Colonic mucosa (tissue), 4 donors: ENCODE results near the gene MARCO. TPM values are rescaled to one million over a fixed set of nuclear protein-coding genes. Genes with fewer than 3 reads are reported as not detected.

Experiments
- DNase-seq: peaks from one replicate; pipeline ENCODE4 v3.0.0-alpha.2; 2020
- H3K27ac ChIP-seq: fragments of 200-600 bp; one replicate; pipeline ENCODE4 v1.8.0; 2021
- H3K27me3 ChIP-seq: fragments of 200-600 bp; one replicate; pipeline ENCODE4 v1.8.0; 2021
- H3K36me3 ChIP-seq: fragments of 200-600 bp; one replicate; pipeline ENCODE4 v1.8.0; 2021
- H3K4me1 ChIP-seq: fragments of 200-600 bp; one replicate; pipeline ENCODE4 v1.8.0; 2021; ENCODE audit warnings: mild to moderate bottlenecking
- H3K4me3 ChIP-seq: fragments of 200-600 bp; one replicate; pipeline ENCODE4 v1.8.0; 2021
- H3K9ac ChIP-seq, 2 donors: one replicate each; pipeline ENCODE4 v1.7.0; 2013; ENCODE audit warnings: control low read depth in 2 of 2, low read depth in 2 of 2, low read length in 2 of 2
- H3K9me3 ChIP-seq: fragments of 200-600 bp; one replicate; pipeline ENCODE4 v1.8.0; 2021
- CTCF ChIP-seq: fragments of 200-600 bp; IDR thresholded peaks from one replicate; pipeline ENCODE4 v1.8.0; 2022; ENCODE audit warnings: antibody characterized with exemption, mild to moderate bottlenecking
- intact Hi-C: fragments of 100-400 bp; cut with DNase I; formaldehyde crosslinking; loops from one replicate; pipeline ENCODE4 v1.14.1; 2022
- total RNA-seq, 2 donors: library from RNA; stranded (reverse); fragmentation: NEBNext Ultra II Directional in 1 of 2; extraction: Animal tissue kit (Norgen Biotek cat#: 25700) in 1 of 2; gene quantifications; one replicate each; pipeline ENCODE4 v1.2.1, GENCODE V29; 2021
- donor health status: healthy.
- donor health status: DM: no; HTN: no; CAD: no.
- donor health status: DM: no; HTN: no; CAD: no.

The MARCO gene
- total RNA-seq, 2 donors from 2014 or later, result 0.77 to 3.7 TPM

DNA sequence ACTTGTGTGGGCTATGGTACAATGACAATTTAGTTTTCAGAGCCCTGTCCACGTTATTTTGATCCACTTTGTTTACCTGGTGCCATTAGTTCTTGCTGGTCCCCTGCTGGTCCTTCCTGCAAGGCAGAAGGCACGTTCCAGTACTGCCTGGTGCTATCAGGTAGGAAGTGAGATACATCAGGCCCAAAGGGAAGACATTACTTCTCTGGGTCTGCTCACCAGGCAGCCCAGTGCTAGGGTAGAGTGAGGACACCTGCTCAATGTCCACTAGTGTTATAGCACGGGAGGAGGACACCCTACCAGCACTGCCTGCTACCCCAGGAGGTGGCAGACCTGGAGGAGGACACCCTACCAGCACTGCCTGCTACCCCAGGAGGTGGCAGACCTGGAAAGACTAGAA, 23.7 kb downstream of the MARCO start:
- H3K27me3 ChIP-seq, result no peaks in the 10 kb centered on the region
- no peak for DNase-seq
- no peak overlapping the region for H3K4me3 ChIP-seq
- H3K4me1 ChIP-seq, result no peaks in the 10 kb centered on the region
- TF ChIP-seq CTCF, result no peak
- no peak overlapping the region for H3K9ac ChIP-seq
- no peak overlapping the region for H3K27ac ChIP-seq
- H3K9me3 ChIP-seq, result no peaks in the 10 kb centered on the region
- intact Hi-C loops, result no loop called here
- H3K36me3 ChIP-seq, result no peaks in the 10 kb centered on the region

- Histone ChIP-seq H3K27me3 (no peaks in the 10 kb centered on the region), H3K9ac (no peak overlapping the region), H3K4me3 (no peak overlapping the region), H3K36me3 (no peaks in the 10 kb centered on the region), H3K9me3 (no peaks in the 10 kb centered on the region), H3K4me1 (no peaks in the 10 kb centered on the region), H3K27ac (no peak overlapping the region)
- DNase-seq, result no peak
- intact Hi-C loops, result no loop called here
- TF ChIP-seq CTCF, result no peak
These were observed 25.3 kb downstream of the MARCO start for GRCh38 chr2:118967124-118967880.

GRCh38 chr2:118968042-118968441, 26.0 kb downstream of the MARCO start:
- no peak for TF ChIP-seq CTCF
- Histone ChIP-seq H3K4me1 (no peaks in the 10 kb centered on the region), H3K9ac (no peak overlapping the region), H3K36me3 (no peaks in the 10 kb centered on the region), H3K27ac (no peak overlapping the region), H3K4me3 (no peak overlapping the region), H3K27me3 (no peaks in the 10 kb centered on the region), H3K9me3 (no peaks in the 10 kb centered on the region)
- intact Hi-C loops, result no loop called here
- DNase-seq, result no peak

GRCh38 chr2:118968961-118969733, 27.2 kb downstream of the MARCO start:
- Histone ChIP-seq H3K27me3 (no peaks in the 10 kb centered on the region), H3K9ac (no peak overlapping the region), H3K9me3 (no peaks in the 10 kb centered on the region), H3K4me3 (no peak overlapping the region), H3K27ac (no peak overlapping the region), H3K36me3 (no peaks in the 10 kb centered on the region), H3K4me1 (no peaks in the 10 kb centered on the region)
- no peak for TF ChIP-seq CTCF
- intact Hi-C loops, result no loop called here
- no peak for DNase-seq

GRCh38 chr2:118969734-118970395, 27.9 kb downstream of the MARCO start:
- H3K36me3 ChIP-seq, result no peaks in the 10 kb centered on the region
- H3K9me3 ChIP-seq, result no peaks in the 10 kb centered on the region
- H3K9ac ChIP-seq, result no peak overlapping the region
- H3K27me3 ChIP-seq, result no peaks in the 10 kb centered on the region
- TF ChIP-seq CTCF, result no peak
- intact Hi-C loops, result no loop called here
- H3K4me1 ChIP-seq, result no peaks in the 10 kb centered on the region
- H3K4me3 ChIP-seq, result no peak overlapping the region
- DNase-seq, result no peak
- no peak overlapping the region for H3K27ac ChIP-seq
